Heart left ventricle (tissue), 16 donors: ENCODE results near the gene ZNF582. TPM values are rescaled to one million over a fixed set of nuclear protein-coding genes. Genes with fewer than 3 reads are reported as not detected.

Source experiments
- ATAC-seq, 4 donors: fragments of 200-7000 bp; cut with Tn5 transposase; one replicate each; pipeline ENCODE4 v1.9.1; 2020 to 2022; ENCODE audit warnings: moderate library complexity in 4 of 4, mild to moderate bottlenecking in 3 of 4, moderate number of reproducible peaks in 1 of 4
- DNase-seq, 5 donors: peaks; one replicate each; pipeline ENCODE4 v3.0.0-alpha.2; 2020
- H3K27ac ChIP-seq, 12 donors: fragments of 200-600 bp; sonication (generic) in 4 of 12; one replicate each; pipeline versions ENCODE4 v1.5.0 to v1.8.0; 2016 to 2022; ENCODE audit warnings: mild to moderate bottlenecking in 2 of 12
- H3K27me3 ChIP-seq, 9 donors: fragments of 200-600 bp; sonication (generic) in 2 of 9; one replicate each; pipeline versions ENCODE4 v1.5.1 to v1.8.0; 2016 to 2022; ENCODE audit warnings: mild to moderate bottlenecking in 3 of 9
- H3K36me3 ChIP-seq, 9 donors: fragments of 200-600 bp; sonication (generic) in 2 of 9; one replicate each; pipeline versions ENCODE4 v1.5.0 to v1.8.0; 2018 to 2022; ENCODE audit warnings: mild to moderate bottlenecking in 2 of 9
- H3K4me1 ChIP-seq, 12 donors: fragments of 200-600 bp; sonication (generic) in 4 of 12; one replicate each; pipeline versions ENCODE4 v1.5.0 to v1.8.0; 2016 to 2022; ENCODE audit warnings: mild to moderate bottlenecking in 3 of 12
- H3K4me3 ChIP-seq, 12 donors: fragments of 200-600 bp; sonication (generic) in 4 of 12; one replicate each; pipeline versions ENCODE4 v1.5.0 to v1.8.0; 2017 to 2022; ENCODE audit warnings: mild to moderate bottlenecking in 9 of 12, moderate library complexity in 4 of 12
- H3K9me3 ChIP-seq, 12 donors: fragments of 200-600 bp; sonication (generic) in 4 of 12; one replicate each; pipeline versions ENCODE4 v1.5.0 to v1.8.0; 2016 to 2022; ENCODE audit warnings: mild to moderate bottlenecking in 1 of 12
- POLR2A ChIP-seq, 2 donors: fragments of 450-650 bp; IDR thresholded peaks; one replicate each; pipeline ENCODE4 v1.6.1; 2017; ENCODE audit warnings: antibody characterized with exemption in 2 of 2, mild to moderate bottlenecking in 2 of 2, moderate library complexity in 2 of 2
- intact Hi-C, 10 donors: fragments of 100-400 bp; cut with DNase I; formaldehyde crosslinking; loops; one replicate each; pipeline versions ENCODE4 v1.11.1 to v1.14.2; 2022
- polyA plus RNA-seq, 2 donors: library from polyadenylated mRNA; stranded (reverse); fragments of 200-250 nt; gene quantifications; one replicate each; pipeline ENCODE4 v1.2.3, GENCODE V29; 2013
- total RNA-seq, 9 donors: library from RNA; depleted of rRNA in 2 of 9; stranded (reverse); fragments of >200 nt in 2 of 9; fragmentation: NEBNext Ultra II Directional in 3 of 9; extraction: Animal tissue kit (Norgen Biotek cat#: 25700) in 3 of 9; gene quantifications; one replicate each; pipeline versions ENCODE4 v1.1.0 to v1.2.4, GENCODE V29; 2016 to 2023
- TF ChIP-seq, protein P1 (sequence below), 12 donors: fragments of 200-600 bp; sonication (generic) in 4 of 12; IDR thresholded peaks; one replicate each; pipeline versions ENCODE4 v1.5.0 to v1.8.0; 2018 to 2022; ENCODE audit warnings: antibody characterized with exemption in 12 of 12, mild to moderate bottlenecking in 5 of 12
- donor health status: ischemic (EF 13 %, LVEDD 7.1; RV severe dilation, severe dysfunction).
- donor health status: healthy with polysubstance abuse.
- donor health status: DM: no; HTN: yes; CAD: no.
- donor health status: DM: no; HTN: no; CAD: no.
- donor health status: ischemic (EF 25% LVEDD 6.9; RV normal size, moderate dysfunction).
- donor health status: ischemic (EF 25% LVEDD 5.7; RV mildly dilated, moderate dysfunction).
- donor health status: healthy.
- donor health status: DM: yes; HTN: yes; CAD: no.
- donor health status: ischemic (EF 35%, LVEDD 5.7; RV mildly dilated, moderate dysfunction).
- donor health status: nonischemic (EF 11% LVEDD 7.7; RV severe dilation, severe dysfunction).
- donor health status: DM: yes; HTN: yes; CAD: no.
- donor health status: PGD.
- donor health status: ischemic (EF 29% LVEDD 5.4; RV normal size, mild dysfunction).
- donor health status: nonischemic (EF 23%, LVEDD 6.1; RV moderate dilation, normal function).

Gene ZNF582
- total and polyA plus RNA-seq, 11 donors = 3.5 to 7.2 (median 5.0) TPM

DNA sequence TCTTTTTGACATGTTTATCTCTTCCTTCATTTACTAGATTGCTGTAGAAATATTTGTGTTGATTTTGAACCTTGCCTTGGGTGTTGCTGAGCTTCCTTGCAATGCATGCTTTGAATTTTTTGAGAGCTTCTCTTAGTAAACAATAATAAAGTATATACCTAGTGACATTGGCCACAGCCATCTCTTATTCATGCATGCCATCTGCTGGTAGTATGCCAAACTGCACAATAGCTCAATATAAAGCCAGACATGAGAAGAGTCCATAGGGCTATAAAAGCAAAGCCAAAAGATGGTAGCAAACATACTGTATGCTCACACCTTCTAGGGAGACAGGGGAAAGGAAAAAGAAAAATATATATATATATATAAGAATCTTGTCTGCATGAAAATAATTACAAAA lies 59.8 kb downstream of the ZNF582 start:
- peak in 2 of 4 donors; percentile 60 to 69 for ATAC-seq

More for the DNA sequence above, 59.8 kb downstream of the ZNF582 start:
- intact Hi-C loops = loop anchor here (5.0 to 10.0 kb wide), 6 partner anchors 76 to 259 kb away; partner anchors contain the start of gene GALP (in 1 of the 10)
- H3K27me3 ChIP-seq = no peaks in the 10 kb centered on the region
- H3K36me3 ChIP-seq = no peaks in the 10 kb centered on the region
- H3K4me3 ChIP-seq = no peak overlapping the region
- no peaks in the 10 kb centered on the region for H3K4me1 ChIP-seq
- H3K27ac ChIP-seq = no peak overlapping the region
- peaks cover 0 to 24% (median 5%) of the 10 kb centered on the region in 12 donors for H3K9me3 ChIP-seq
- TF ChIP-seq, protein P1, sequence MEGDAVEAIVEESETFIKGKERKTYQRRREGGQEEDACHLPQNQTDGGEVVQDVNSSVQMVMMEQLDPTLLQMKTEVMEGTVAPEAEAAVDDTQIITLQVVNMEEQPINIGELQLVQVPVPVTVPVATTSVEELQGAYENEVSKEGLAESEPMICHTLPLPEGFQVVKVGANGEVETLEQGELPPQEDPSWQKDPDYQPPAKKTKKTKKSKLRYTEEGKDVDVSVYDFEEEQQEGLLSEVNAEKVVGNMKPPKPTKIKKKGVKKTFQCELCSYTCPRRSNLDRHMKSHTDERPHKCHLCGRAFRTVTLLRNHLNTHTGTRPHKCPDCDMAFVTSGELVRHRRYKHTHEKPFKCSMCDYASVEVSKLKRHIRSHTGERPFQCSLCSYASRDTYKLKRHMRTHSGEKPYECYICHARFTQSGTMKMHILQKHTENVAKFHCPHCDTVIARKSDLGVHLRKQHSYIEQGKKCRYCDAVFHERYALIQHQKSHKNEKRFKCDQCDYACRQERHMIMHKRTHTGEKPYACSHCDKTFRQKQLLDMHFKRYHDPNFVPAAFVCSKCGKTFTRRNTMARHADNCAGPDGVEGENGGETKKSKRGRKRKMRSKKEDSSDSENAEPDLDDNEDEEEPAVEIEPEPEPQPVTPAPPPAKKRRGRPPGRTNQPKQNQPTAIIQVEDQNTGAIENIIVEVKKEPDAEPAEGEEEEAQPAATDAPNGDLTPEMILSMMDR (IDR thresholded peaks at IDR 0.05) = peak; percentile 36 to 70 (median 60)
- TF ChIP-seq POLR2A (IDR thresholded peaks at IDR 0.05) = no peak
- DNase-seq = peak in 1 of 5 donors; percentile 24

Other genes starting within 250 kb of the ZNF582 start
- gene GALP, start 217.5 kb downstream of the ZNF582 start, total RNA-seq = not detected
- gene GALP, start 217.5 kb downstream of the ZNF582 start, polyA plus RNA-seq = not detected
- gene ZSCAN5B, start 195.8 kb downstream of the ZNF582 start, total RNA-seq = not detected
- gene ZSCAN5B, start 195.8 kb downstream of the ZNF582 start, polyA plus RNA-seq = under 1 TPM in 1 of 2 donors, not detected in 1; 0.04 TPM
- not detected for gene ZSCAN5C, start 191.3 kb downstream of the ZNF582 start, total RNA-seq
- not detected for gene ZSCAN5C, start 191.3 kb downstream of the ZNF582 start, polyA plus RNA-seq
- not detected for gene EDDM13, start 120.8 kb downstream of the ZNF582 start, total RNA-seq
- under 1 TPM in 1 of 2 donors, not detected in 1; 0.42 TPM for gene EDDM13, start 120.8 kb downstream of the ZNF582 start, polyA plus RNA-seq
- 10 to 100 TPM in 7 of 9 donors, 1 to 10 TPM in 2; 3.3 to 26.6 (median 18.1) TPM for gene ZSCAN5A, start 78.7 kb downstream of the ZNF582 start, total RNA-seq
- gene ZSCAN5A, start 78.7 kb downstream of the ZNF582 start, polyA plus RNA-seq = 10 to 100 TPM; 15.5 to 17.6 TPM
- gene ZNF583, start 10.8 kb upstream of the ZNF582 start, total RNA-seq = 1 to 10 TPM; 4.1 to 7.9 (median 5.4) TPM
- gene ZNF583, start 10.8 kb upstream of the ZNF582 start, polyA plus RNA-seq = 1 to 10 TPM; 3.3 to 4.9 TPM
- 1 to 10 TPM; 1.9 to 7.7 (median 4.7) TPM for gene ZNF667, start 83.8 kb upstream of the ZNF582 start, total RNA-seq
- gene ZNF667, start 83.8 kb upstream of the ZNF582 start, polyA plus RNA-seq = 1 to 10 TPM; 2.2 to 4.3 TPM
- 1 to 10 TPM; 3.3 to 7.9 (median 4.7) TPM for gene ZNF471, start 114.3 kb upstream of the ZNF582 start, total RNA-seq
- gene ZNF471, start 114.3 kb upstream of the ZNF582 start, polyA plus RNA-seq = 1 to 10 TPM; 2.3 to 3.4 TPM
- 1 to 10 TPM; 4.1 to 7.5 (median 5.4) TPM for gene ZFP28, start 145.4 kb upstream of the ZNF582 start, total RNA-seq
- 1 to 10 TPM; 3.8 to 8.6 TPM for gene ZFP28, start 145.4 kb upstream of the ZNF582 start, polyA plus RNA-seq
- 1 to 10 TPM; 1.7 to 7.1 (median 3.2) TPM for gene ZNF470, start 173.9 kb upstream of the ZNF582 start, total RNA-seq
- 1 to 10 TPM; 3.5 to 7.1 TPM for gene ZNF470, start 173.9 kb upstream of the ZNF582 start, polyA plus RNA-seq
- gene ZNF71, start 201.8 kb upstream of the ZNF582 start, total RNA-seq = 10 to 100 TPM in 1 of 9 donors, 1 to 10 TPM in 8; 5.3 to 15.3 (median 7.1) TPM
- gene ZNF71, start 201.8 kb upstream of the ZNF582 start, polyA plus RNA-seq = 10 to 100 TPM in 1 of 2 donors, 1 to 10 TPM in 1; 3.6 to 10.2 TPM
- under 1 TPM in 4 of 9 donors, not detected in 5; 0.25 to 0.72 (median 0.37) TPM for gene SMIM17, start 249.6 kb upstream of the ZNF582 start, total RNA-seq
- under 1 TPM; 0.24 to 0.34 TPM for gene SMIM17, start 249.6 kb upstream of the ZNF582 start, polyA plus RNA-seq